Measurements from ENCODE around the gene CYFIP1. TPM values are rescaled to one million over a fixed set of nuclear protein-coding genes. Genes with fewer than 3 reads are reported as not detected.

CYFIP1 gene
- polyA plus RNA-seq, 1 donor from 2014 or later = 9.3 TPM

DNA sequence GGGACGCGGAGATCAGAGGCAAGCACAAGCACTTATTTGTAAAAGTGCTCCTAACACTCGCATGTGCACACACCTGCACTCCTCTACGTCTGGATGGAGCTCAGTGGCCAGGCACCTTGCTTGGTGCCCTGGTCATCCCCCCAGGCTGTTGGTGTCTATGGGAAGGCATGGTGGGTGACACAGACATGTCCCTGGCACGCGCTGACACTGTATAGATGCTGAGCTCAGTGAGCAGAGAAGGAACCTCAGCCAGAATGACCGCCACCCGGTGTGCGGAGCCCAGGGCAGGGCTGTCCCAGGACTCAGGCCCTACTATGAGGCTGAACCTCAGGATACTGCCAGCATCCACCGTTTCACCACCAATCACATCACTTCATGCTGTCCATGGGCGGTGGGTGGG, 77.2 kb downstream of the CYFIP1 start:
- Histone ChIP-seq H2AFZ (ENCODE audit: low read depth, low read length) (no peak overlapping the region), H3K27ac (ENCODE audit: low read length) (no peak overlapping the region), H3K27me3 (ENCODE audit: insufficient read depth, low read depth, low read length) (no peaks in the 10 kb centered on the region), H3F3A (ENCODE audit: insufficient read depth, low read length, poor library complexity, severe bottlenecking) (no peaks in the 10 kb centered on the region), H3K9me2 (ENCODE audit: insufficient read depth, low read length) (no peaks in the 10 kb centered on the region), H3K79me2 (replicated peaks; ENCODE audit: insufficient read depth, low read length) (no peaks in the 10 kb centered on the region), H3K9me3 (ENCODE audit: low read length) (no peaks in the 10 kb centered on the region), H3K36me3 (ENCODE audit: insufficient read depth, low read length) (no peaks in the 10 kb centered on the region), H3K4me3 (ENCODE audit: low read length) (no peak overlapping the region), H3K9ac (ENCODE audit: low read length) (no peak overlapping the region), H4K20me1 (ENCODE audit: insufficient read depth) (no peaks in the 10 kb centered on the region), H3K4me2 (ENCODE audit: low read length) (no peak overlapping the region)
- TF ChIP-seq EZH2 (IDR thresholded peaks at IDR 0.05; ENCODE audit: borderline replicate concordance, insufficient read depth, low read length, poor library complexity, severe bottlenecking) (no peak), TAF1 (IDR thresholded peaks at IDR 0.05; ENCODE audit: low read depth) (no peak), EP300 (conservative IDR thresholded peaks at IDR 0.05; ENCODE audit: poor library complexity, severe bottlenecking) (no peak), MXI1 (conservative IDR thresholded peaks at IDR 0.05; ENCODE audit: poor library complexity, severe bottlenecking) (no peak), POLR2AphosphoS5 (IDR thresholded peaks at IDR 0.05) (no peak), RAD21 (conservative IDR thresholded peaks at IDR 0.05) (no peak), SMC3 (conservative IDR thresholded peaks at IDR 0.05; ENCODE audit: poor library complexity) (no peak)
- TF ChIP-seq, protein P1, sequence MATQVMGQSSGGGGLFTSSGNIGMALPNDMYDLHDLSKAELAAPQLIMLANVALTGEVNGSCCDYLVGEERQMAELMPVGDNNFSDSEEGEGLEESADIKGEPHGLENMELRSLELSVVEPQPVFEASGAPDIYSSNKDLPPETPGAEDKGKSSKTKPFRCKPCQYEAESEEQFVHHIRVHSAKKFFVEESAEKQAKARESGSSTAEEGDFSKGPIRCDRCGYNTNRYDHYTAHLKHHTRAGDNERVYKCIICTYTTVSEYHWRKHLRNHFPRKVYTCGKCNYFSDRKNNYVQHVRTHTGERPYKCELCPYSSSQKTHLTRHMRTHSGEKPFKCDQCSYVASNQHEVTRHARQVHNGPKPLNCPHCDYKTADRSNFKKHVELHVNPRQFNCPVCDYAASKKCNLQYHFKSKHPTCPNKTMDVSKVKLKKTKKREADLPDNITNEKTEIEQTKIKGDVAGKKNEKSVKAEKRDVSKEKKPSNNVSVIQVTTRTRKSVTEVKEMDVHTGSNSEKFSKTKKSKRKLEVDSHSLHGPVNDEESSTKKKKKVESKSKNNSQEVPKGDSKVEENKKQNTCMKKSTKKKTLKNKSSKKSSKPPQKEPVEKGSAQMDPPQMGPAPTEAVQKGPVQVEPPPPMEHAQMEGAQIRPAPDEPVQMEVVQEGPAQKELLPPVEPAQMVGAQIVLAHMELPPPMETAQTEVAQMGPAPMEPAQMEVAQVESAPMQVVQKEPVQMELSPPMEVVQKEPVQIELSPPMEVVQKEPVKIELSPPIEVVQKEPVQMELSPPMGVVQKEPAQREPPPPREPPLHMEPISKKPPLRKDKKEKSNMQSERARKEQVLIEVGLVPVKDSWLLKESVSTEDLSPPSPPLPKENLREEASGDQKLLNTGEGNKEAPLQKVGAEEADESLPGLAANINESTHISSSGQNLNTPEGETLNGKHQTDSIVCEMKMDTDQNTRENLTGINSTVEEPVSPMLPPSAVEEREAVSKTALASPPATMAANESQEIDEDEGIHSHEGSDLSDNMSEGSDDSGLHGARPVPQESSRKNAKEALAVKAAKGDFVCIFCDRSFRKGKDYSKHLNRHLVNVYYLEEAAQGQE (IDR thresholded peaks at IDR 0.05; ENCODE audit: borderline replicate concordance) = no peak
- TF ChIP-seq, protein P2, sequence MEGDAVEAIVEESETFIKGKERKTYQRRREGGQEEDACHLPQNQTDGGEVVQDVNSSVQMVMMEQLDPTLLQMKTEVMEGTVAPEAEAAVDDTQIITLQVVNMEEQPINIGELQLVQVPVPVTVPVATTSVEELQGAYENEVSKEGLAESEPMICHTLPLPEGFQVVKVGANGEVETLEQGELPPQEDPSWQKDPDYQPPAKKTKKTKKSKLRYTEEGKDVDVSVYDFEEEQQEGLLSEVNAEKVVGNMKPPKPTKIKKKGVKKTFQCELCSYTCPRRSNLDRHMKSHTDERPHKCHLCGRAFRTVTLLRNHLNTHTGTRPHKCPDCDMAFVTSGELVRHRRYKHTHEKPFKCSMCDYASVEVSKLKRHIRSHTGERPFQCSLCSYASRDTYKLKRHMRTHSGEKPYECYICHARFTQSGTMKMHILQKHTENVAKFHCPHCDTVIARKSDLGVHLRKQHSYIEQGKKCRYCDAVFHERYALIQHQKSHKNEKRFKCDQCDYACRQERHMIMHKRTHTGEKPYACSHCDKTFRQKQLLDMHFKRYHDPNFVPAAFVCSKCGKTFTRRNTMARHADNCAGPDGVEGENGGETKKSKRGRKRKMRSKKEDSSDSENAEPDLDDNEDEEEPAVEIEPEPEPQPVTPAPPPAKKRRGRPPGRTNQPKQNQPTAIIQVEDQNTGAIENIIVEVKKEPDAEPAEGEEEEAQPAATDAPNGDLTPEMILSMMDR (IDR thresholded peaks at IDR 0.05; ENCODE audit: poor library complexity, severe bottlenecking) = no peak

DNA sequence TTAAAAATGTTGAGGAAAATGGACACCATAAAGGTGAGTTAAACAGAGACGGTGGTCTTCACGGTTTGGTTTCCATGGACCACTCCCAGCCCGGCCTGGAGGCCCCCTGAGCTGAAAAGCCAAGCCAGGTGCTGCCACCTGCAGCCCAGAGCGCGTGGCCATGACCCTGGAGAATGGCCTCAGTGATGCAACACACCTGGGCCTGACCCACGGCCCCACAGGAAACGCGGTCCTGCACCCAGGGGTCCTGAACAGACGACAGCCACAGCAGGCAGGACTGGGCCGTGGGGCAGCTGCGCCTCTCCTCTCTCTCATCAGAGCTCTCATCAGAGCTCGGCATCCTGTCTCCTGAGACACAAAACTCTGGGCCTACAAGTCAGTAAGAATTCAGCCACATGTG, 77.6 kb downstream of the CYFIP1 start:
- Histone ChIP-seq H3K27ac (ENCODE audit: low read length) (no peak overlapping the region), H3K9me3 (ENCODE audit: low read length) (no peaks in the 10 kb centered on the region), H3F3A (ENCODE audit: insufficient read depth, low read length, poor library complexity, severe bottlenecking) (no peaks in the 10 kb centered on the region), H3K79me2 (replicated peaks; ENCODE audit: insufficient read depth, low read length) (no peaks in the 10 kb centered on the region), H3K9me2 (ENCODE audit: insufficient read depth, low read length) (no peaks in the 10 kb centered on the region), H4K20me1 (ENCODE audit: insufficient read depth) (no peaks in the 10 kb centered on the region), H3K36me3 (ENCODE audit: insufficient read depth, low read length) (no peaks in the 10 kb centered on the region), H2AFZ (ENCODE audit: low read depth, low read length) (no peak overlapping the region), H3K4me2 (ENCODE audit: low read length) (no peak overlapping the region), H3K27me3 (ENCODE audit: insufficient read depth, low read depth, low read length) (no peaks in the 10 kb centered on the region), H3K4me3 (ENCODE audit: low read length) (no peak overlapping the region), H3K9ac (ENCODE audit: low read length) (no peak overlapping the region)
- no peak for TF ChIP-seq SMC3 (conservative IDR thresholded peaks at IDR 0.05; ENCODE audit: poor library complexity)
- TF ChIP-seq MXI1 (conservative IDR thresholded peaks at IDR 0.05; ENCODE audit: poor library complexity, severe bottlenecking) = no peak
- TF ChIP-seq RAD21 (conservative IDR thresholded peaks at IDR 0.05) = no peak
- no peak for TF ChIP-seq EZH2 (IDR thresholded peaks at IDR 0.05; ENCODE audit: borderline replicate concordance, insufficient read depth, low read length, poor library complexity, severe bottlenecking)
- TF ChIP-seq, protein P2 (IDR thresholded peaks at IDR 0.05; ENCODE audit: poor library complexity, severe bottlenecking) = no peak
- no peak for TF ChIP-seq EP300 (conservative IDR thresholded peaks at IDR 0.05; ENCODE audit: poor library complexity, severe bottlenecking)
- TF ChIP-seq POLR2AphosphoS5 (IDR thresholded peaks at IDR 0.05) = no peak
- TF ChIP-seq, protein P1 (IDR thresholded peaks at IDR 0.05; ENCODE audit: borderline replicate concordance) = no peak
- no peak for TF ChIP-seq TAF1 (IDR thresholded peaks at IDR 0.05; ENCODE audit: low read depth)

All from neural cell (in vitro differentiated cells).